ENCODE measurements around the gene CENPV.
A peak's percentile ranks its signal among the peaks of the same experiment; 100 is the strongest.

Gene CENPV

DNA sequence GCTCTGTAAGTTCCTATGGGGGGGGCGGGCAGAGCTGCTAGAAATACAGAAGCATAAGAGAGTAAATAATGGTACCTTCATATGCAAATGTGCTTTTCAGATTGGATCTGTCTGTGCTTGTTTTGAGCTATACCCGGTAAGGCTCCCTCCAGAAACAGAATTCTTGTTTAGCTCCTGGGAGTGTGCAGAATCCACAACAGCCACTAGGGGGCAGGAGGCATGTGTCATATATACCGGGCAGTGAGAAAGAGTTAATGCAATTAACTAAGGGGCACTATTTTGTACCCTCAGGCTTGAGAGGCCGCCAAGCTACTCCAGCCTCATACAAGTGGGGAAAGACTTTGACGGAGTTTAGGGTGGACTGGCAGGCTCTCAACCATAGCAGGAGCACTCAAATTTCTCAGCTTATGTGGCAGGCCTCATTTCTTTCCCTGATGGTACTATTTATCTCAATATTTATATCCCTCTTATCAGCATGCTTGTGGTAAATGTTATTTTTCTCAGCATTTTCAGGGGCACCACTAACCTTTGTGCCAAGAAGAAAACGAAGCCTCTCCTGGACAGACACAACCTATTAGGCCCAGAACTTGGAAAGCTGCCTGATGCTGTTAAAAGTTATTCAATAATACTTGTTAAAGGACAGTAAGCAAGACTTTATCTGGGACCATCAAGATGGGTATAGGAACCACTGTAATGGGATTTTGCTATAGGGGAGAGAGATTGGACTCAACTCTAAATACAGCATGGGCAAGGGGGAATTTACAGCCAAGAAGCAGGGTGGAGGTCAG lies 10.7 kb upstream of the CENPV start:
- peak; percentile 99 for TF ChIP-seq CTCF (IDR thresholded peaks at IDR 0.05)

- no peak for TF ChIP-seq CTCF (IDR thresholded peaks at IDR 0.05)
Observed at GRCh38 chr17:16361874-16362273, 8.6 kb upstream of the CENPV start.

GRCh38 chr17:16358394-16358793 lies 5.1 kb upstream of the CENPV start:
- TF ChIP-seq CTCF (IDR thresholded peaks at IDR 0.05) = no peak

- no peak for TF ChIP-seq CTCF (IDR thresholded peaks at IDR 0.05)
Observed at GRCh38 chr17:16354585-16354984, 1.3 kb upstream of the CENPV start.

GRCh38 chr17:16352667-16353316 lies 477 bp downstream of the CENPV start:
- no peak for TF ChIP-seq CTCF (IDR thresholded peaks at IDR 0.05)

DNA sequence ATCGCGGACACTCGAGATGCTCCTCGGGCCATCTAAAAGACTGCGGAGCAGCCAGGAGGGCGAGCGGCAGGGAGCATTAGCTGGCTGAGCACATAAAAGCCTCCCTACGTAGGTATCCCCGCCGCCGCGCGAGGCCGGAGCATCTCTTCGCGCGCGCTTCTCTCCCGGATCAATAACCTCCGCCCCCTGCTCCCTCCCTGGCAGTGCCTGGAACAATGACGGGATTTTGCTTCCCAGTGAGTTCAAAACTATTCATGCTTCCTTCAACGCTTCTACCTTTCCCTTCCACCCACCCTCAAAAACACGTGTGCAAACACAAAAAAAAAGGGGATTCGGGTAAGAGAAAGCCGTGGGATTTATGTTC lies 984 bp downstream of the CENPV start:
- TF ChIP-seq CTCF (IDR thresholded peaks at IDR 0.05) = no peak

DNA sequence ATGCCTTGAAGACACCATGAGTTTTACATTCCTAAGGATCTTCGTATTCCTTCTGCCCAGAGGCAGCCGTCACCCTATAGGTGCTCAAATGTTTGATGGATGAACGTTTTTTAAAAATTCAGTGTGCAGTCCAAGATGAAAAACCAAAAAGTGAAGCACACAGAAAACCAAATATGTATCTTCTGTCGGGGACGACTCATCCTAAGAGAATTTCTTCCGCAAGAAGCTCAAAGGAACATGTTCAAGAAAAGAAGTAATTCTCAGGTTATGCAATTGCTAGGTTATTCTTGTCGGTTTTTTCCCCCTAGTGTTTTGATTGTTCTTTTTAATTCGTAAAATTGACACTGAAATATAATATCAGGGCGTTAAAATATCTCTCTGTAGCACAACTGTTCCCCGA lies 1.4 kb downstream of the CENPV start:
- no peak for TF ChIP-seq CTCF (IDR thresholded peaks at IDR 0.05)
